ENCODE measurements around the gene ARHGAP24.

DNA sequence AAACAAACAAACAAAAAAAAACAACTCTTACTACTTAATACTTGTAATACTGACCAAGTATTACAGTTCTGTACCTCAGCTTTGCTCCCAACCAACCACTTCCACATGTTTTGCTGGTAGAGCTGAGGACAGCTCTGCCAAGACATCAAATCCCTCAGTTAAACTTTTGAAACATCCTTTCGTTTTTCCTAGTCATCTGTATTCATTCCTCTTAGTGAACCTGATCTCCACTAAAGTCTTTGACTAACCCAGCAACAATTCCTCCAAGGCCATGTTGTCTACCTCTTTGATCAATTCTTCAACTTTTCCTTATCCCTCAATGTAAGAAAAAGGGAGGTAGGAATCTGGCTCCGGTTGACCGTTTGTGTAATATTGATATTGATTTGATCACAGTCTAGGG is 247.5 kb downstream of the ARHGAP24 start:
- TF ChIP-seq, protein P1, sequence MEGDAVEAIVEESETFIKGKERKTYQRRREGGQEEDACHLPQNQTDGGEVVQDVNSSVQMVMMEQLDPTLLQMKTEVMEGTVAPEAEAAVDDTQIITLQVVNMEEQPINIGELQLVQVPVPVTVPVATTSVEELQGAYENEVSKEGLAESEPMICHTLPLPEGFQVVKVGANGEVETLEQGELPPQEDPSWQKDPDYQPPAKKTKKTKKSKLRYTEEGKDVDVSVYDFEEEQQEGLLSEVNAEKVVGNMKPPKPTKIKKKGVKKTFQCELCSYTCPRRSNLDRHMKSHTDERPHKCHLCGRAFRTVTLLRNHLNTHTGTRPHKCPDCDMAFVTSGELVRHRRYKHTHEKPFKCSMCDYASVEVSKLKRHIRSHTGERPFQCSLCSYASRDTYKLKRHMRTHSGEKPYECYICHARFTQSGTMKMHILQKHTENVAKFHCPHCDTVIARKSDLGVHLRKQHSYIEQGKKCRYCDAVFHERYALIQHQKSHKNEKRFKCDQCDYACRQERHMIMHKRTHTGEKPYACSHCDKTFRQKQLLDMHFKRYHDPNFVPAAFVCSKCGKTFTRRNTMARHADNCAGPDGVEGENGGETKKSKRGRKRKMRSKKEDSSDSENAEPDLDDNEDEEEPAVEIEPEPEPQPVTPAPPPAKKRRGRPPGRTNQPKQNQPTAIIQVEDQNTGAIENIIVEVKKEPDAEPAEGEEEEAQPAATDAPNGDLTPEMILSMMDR (IDR thresholded peaks at IDR 0.05; ENCODE audit: insufficient read depth, low read length, poor library complexity, severe bottlenecking) = no peak
- TF ChIP-seq EZH2phosphoT487 (conservative IDR thresholded peaks at IDR 0.05; ENCODE audit: low read length) = no peak
